HG02885 (cell line): ENCODE measurements around the gene CDK4.
"Not testable (repeated sequence)": the region's sequence is repeated elsewhere in the genome, so short reads cannot be mapped to it uniquely, and the experiment has no call there.

Experiments
- ATAC-seq: cut with Tn5 transposase; IDR thresholded peaks from one replicate; pipeline ENCODE4 v1.9.1; 2021; ENCODE audit warnings: mild to moderate bottlenecking; ENCODE audit not compliant: unreplicated experiment, poor library complexity

CDK4 gene

GRCh38 chr12:57730336-57731067, 21.6 kb downstream of the CDK4 start:
- ATAC-seq = no peak

GRCh38 chr12:57729321-57729844, 22.7 kb downstream of the CDK4 start:
- ATAC-seq = no peak

GRCh38 chr12:57727758-57728395, 24.2 kb downstream of the CDK4 start:
- ATAC-seq = no peak

- peak; percentile 38 for ATAC-seq
Observed at GRCh38 chr12:57726884-57727757, 25.0 kb downstream of the CDK4 start.

- ATAC-seq = peak; percentile 70
Observed at GRCh38 chr12:57726151-57726883, 25.8 kb downstream of the CDK4 start.

GRCh38 chr12:57725851-57726150, 26.3 kb downstream of the CDK4 start:
- ATAC-seq = no peak

GRCh38 chr12:57724936-57725740, 27.0 kb downstream of the CDK4 start:
- ATAC-seq = no peak

- ATAC-seq = no peak
Observed at GRCh38 chr12:57724003-57724935, 27.8 kb downstream of the CDK4 start.

- ATAC-seq = no peak
Observed at GRCh38 chr12:57723630-57723962, 28.5 kb downstream of the CDK4 start.

GRCh38 chr12:57722716-57723629, 29.1 kb downstream of the CDK4 start:
- ATAC-seq = no peak

- not testable (repeated sequence) for ATAC-seq
Observed at GRCh38 chr12:57721846-57722608, 30.1 kb downstream of the CDK4 start.

GRCh38 chr12:57720606-57721595, 31.2 kb downstream of the CDK4 start:
- ATAC-seq = no peak

- no peak for ATAC-seq
Observed at GRCh38 chr12:57719777-57720605, 32.1 kb downstream of the CDK4 start.

- ATAC-seq = no peak
Observed at GRCh38 chr12:57718641-57719528, 33.2 kb downstream of the CDK4 start.
